ENCODE measurements around the gene BRD1. TPM values are rescaled to one million over a fixed set of nuclear protein-coding genes. Genes with fewer than 3 reads are reported as not detected.

BRD1 gene
- total RNA-seq, result 46.0 and 50.1 TPM in 2 replicates

- intact Hi-C loops (cut with micrococcal nuclease), result loop anchor here (2.0 kb wide), 1 partner anchor 53 kb away; no protein-coding TSS in a partner anchor
Observed at GRCh38 chr22:49827853-49828598, at the start of gene BRD1. TSS of gene BRD1 (minus strand) at chr22:49827873. CDS start at chr22:49824317, 3,556 bp downstream.

- intact Hi-C loops (cut with micrococcal nuclease), result no loop called here
Observed at GRCh38 chr22:49873228-49873940, 45.7 kb upstream of the BRD1 start.

- intact Hi-C loops (cut with micrococcal nuclease), result no loop called here
Observed at GRCh38 chr22:49872347-49872746, 44.7 kb upstream of the BRD1 start.

DNA sequence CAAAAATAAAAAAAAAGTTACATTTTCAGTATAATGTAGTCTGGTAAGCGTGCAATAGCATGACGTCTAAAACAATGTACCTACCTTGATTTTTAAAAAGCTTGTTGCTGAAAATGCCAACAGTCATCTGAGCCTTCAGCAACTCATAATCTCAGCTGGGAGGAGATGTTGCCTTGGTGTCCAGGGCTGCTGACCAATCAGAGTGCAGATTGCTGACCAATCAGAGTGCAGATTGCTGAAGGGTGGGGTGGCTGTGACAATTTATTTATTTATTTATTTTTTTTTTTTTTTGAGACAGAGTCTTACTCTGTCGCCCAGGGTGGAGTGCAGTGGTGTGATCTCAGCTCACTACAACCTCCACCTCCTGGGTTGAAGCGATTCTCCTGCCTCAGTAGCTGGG, 43.8 kb upstream of the BRD1 start:
- intact Hi-C loops (cut with micrococcal nuclease), result no loop called here

DNA sequence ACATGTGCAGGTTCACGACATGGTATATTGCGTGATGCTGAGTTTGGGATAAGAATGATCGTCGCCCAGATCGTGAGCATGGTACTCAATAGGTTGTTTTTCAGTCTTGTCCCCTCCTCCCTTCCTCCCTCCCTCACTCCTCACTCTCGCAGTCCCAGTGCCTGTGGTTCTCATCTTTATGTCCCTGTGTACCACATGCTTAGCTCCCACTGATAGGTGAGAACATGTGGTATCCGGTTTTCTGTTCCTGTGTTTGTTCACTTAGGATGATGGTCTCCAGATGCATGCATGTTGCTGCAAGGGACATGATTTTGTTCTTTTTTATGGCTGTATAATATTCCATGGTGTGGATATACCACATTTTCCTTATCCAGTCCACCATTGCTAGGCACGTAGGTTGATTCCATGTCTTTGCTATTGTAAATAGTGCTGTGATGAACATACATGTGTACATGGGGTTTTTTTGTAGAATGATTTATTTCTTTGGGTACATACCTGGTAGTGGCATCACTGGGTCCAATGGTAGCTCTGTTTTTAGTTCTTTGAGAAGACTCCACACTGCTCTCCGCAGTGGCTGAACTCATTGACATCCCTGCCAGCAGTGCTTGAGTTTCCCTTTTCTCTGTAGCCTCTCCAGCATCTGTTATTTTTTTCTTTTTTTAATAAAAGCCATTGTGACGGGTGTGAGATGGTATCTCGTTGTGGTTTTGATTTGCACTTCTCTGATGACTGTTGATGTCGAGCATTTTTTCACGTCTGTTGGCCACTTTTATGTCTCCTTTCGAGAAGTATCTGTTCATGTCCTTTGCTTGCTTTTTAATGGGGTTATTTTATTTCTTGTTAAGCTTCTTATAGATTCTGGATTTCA, 42.4 kb upstream of the BRD1 start:
- intact Hi-C loops (cut with micrococcal nuclease), result no loop called here

GRCh38 chr22:49869086-49869830, 41.6 kb upstream of the BRD1 start:
- intact Hi-C loops (cut with micrococcal nuclease), result no loop called here

- intact Hi-C loops (cut with micrococcal nuclease), result loop anchor here (2.0 kb wide), 1 partner anchor 13 kb away; no protein-coding TSS in a partner anchor
Observed at GRCh38 chr22:49867303-49868265, 39.9 kb upstream of the BRD1 start.

DNA sequence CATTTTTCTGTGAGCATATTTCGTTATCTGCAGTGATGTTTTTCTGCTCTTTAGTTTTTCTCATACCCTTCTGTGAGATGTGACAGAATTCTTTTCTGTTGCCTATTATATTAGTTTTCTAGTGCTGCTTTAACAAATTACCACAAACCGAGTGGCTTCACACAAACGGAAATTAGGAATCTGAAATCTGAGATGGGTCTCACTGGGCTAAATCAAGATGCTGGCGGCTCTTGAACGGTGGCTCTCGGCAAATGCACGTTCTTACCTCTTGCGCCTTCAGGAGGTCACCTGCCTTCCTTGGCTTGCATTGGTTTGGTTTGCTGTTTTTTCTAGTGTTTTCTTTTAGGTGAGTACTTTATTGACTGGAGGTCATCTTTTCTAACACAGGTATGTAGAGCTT, 39.0 kb upstream of the BRD1 start:
- intact Hi-C loops (cut with micrococcal nuclease), result loop anchor here (2.0 kb wide), 1 partner anchor 14 kb away; no protein-coding TSS in a partner anchor

DNA sequence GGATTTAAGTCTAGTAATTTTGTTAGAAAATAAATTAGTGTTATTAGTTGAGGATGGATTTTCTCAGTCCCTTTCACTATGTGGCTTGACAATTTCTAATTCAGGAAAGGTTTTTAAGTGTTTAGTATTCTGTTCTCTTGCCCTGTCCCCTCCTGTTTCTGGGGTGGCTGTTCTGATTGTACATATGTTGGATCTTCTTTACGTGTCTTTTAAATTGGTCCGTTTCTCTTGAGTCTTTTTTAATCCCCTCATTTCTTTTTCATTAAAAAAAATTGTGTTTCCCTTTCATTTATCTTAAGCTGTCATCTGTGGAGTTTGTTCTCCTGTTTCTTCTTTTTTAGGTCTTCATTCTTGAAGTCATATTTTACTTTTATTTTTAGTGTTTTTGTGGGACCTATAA, 38.5 kb upstream of the BRD1 start:
- intact Hi-C loops (cut with micrococcal nuclease), result loop anchor here (2.0 kb wide), 1 partner anchor 15 kb away; no protein-coding TSS in a partner anchor

DNA sequence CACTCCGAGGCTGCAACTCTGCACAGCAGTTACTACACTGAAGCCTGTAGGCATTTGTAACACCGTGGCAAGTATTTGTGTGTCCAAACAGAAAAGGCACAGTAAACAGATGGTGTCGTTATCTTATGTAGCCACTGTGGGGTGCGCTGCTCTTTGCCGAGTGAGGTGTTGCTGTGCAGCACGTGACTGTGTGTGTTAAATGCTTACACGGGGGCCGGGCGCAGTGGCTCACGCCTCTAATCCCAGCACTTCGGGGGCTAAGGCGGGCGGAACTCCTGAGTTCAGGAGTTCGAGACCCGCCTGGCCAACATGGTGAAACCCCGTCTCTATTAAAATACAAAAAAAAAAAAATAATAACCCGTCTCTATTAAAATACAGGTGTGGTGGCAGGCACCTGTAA, 37.5 kb upstream of the BRD1 start:
- intact Hi-C loops (cut with micrococcal nuclease), result no loop called here

DNA sequence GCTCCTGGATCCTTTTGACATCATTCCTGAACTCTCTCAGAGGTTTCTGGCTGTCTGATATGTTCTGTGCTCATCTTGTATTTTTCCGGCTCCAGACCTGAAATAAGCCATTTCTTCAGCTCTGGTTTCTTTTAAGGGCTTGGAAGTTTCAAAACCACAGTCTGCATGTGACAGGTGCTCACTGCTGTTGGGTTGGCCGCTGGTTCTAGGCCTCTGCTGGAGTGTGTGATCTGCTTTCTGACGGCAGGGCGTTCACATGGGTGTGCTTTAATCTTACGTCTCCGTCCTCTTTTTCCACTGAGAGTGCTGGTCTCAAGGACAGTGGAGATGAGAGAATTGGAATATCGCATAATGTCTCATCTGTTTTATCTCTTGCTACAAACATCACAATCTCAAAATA, 36.3 kb upstream of the BRD1 start:
- intact Hi-C loops (cut with micrococcal nuclease), result no loop called here

- intact Hi-C loops (cut with micrococcal nuclease), result no loop called here
Observed at GRCh38 chr22:49862496-49862776, 34.8 kb upstream of the BRD1 start.

DNA sequence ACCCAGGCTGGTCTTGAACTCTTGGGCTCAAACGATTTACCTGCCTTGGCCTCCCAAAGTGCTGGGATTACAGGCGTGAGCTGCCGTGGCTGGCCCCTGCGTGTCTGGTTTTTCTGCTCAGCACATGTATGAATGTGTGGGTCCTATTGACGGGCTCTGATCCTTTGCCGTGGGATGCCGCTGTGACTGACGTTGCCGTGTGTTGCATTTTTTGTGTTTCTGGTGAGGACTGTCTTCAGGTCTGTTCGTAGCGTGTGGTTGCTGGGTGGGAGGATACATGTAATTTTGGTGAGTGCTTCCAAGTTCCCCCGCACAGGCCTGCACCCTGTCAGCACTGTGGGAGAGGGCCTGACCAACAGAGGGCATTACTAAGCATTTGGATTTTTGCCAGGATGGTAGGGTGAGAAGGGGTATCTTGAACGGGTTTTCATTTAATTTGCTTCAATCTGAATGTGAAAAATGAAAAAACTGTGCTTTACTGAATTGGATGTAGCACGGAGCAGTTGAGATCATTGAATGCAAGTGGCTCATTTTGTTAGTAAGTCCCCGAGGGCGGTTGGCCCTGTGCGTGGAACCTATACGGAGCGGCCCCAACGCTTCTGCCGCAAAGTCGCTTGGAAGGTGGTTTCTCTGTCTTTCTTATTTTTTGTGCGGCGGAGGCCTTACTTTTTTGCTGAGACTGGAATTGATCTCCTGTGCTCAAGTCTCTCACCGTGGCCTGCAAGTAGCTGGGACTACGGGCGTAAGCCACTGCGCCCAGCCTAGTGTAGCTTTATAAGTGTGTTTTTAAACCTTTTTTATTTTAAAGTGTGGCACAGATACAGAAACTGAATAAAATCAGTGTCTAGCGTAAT, 34.2 kb upstream of the BRD1 start:
- intact Hi-C loops (cut with micrococcal nuclease), result no loop called here

DNA sequence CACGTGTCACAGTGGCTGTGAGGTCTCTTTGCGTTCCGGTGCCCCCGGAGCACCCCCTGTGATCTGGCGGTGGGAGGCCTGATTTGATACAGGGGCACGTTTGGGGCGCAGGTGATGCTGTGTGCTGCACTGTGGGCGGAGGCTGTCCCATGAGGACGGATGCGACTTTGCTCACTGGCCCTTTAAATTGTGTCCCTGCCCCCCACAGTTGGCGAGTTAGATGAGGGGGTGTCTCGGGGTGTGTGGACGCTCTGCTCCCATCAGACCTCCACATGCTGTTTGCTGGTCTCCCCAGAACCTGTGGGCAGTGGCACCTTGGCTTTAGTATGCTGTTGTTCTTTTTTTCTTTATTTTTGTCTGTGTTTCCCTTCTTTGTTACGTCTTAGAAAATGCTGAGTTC, 31.2 kb upstream of the BRD1 start:
- intact Hi-C loops (cut with micrococcal nuclease), result loop anchor here (10.0 kb wide), 1 partner anchor 616 kb away; the partner anchor contains the start of gene SBF1

- intact Hi-C loops (cut with micrococcal nuclease), result loop anchor here (10.0 kb wide), 1 partner anchor 618 kb away; the partner anchor contains the start of gene SBF1
Observed at GRCh38 chr22:49856766-49857618, 29.3 kb upstream of the BRD1 start.

GRCh38 chr22:49856343-49856742, 28.7 kb upstream of the BRD1 start:
- intact Hi-C loops (cut with micrococcal nuclease), result loop anchor here (10.0 kb wide), 1 partner anchor 618 kb away; the partner anchor contains the start of gene SBF1

DNA sequence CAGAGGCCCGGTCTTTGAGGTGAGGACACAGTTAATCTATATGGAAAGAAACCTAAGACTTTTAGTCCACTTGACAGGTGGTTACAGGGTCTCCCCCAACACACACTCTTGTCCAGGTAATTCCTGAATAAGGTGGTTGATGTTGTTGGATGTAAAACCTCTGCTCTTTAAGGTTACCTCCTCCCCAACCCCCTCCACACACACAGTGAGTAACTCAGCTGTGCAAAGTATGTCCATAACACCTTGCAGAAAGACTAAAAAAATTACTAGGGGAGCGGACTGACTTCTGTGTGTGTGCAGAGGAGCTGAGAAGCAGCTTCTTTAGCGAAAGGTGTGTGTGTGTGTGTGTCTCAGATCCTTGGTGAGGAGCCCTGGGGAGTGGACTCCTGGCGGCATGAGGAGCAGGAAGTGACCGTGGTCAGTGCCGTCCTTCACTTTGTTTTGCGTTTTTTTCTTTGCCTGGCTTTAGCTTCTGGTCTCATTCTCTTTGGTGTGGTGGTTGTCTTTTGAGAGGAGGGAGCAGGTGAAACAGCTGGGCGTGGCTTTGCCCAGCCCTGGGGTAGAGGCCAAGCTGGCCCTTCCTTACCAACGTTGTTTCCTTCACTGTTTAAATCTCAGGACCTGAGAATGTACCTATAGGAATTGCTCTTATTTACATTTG, 27.7 kb upstream of the BRD1 start:
- intact Hi-C loops (cut with micrococcal nuclease), result loop anchor here (2.0 to 10.0 kb wide), 2 partner anchors 25 to 619 kb away; partner anchors contain the start of gene SBF1

All from T-helper 1 cell treated with Interleukin-12 subunit alpha and Interleukin-12 subunit beta and Interleukin-4 antibody, amounts not matched to agents 30 ng/mL and 1 ng/mL, for 36 hours (primary cell).